WTC11 (cell line): ENCODE results near the gene RAB10. TPM values are rescaled to one million over a fixed set of nuclear protein-coding genes. Genes with fewer than 3 reads are reported as not detected.
A peak's percentile ranks its signal among the peaks of the same experiment; 100 is the strongest.

Source experiments
- ATAC-seq: fragments of 200-7000 bp; cut with Tn5 transposase; 2 replicates; pipeline ENCODE4 v1.10.0; 2021; ENCODE audit warnings: mild to moderate bottlenecking, moderate library complexity
- CTCF ChIA-PET: fragments of 300-600 bp; sonication (Branson Sonifier 250); formaldehyde crosslinking; loops from one replicate; lab custom pipeline; 2021; ENCODE audit warnings: antibody characterized with exemption; lab: Charles Lee
- POLR2A ChIA-PET: fragments of 350-600 bp; sonication (Branson Sonifier 250); formaldehyde crosslinking; loops from one replicate; lab custom pipeline; 2021; ENCODE audit warnings: antibody characterized with exemption; lab: Charles Lee
- DNase-seq: peaks from one replicate; pipeline ENCODE4 v3.0.0; 2021; ENCODE audit warnings: low spot score
- H3K27ac Mint-ChIP-seq: 2 replicates; pipeline ENCODE4 v1.8.0; 2021; ENCODE audit warnings: mixed read lengths
- H3K27me3 Mint-ChIP-seq: 2 replicates; pipeline ENCODE4 v1.8.0; 2021; ENCODE audit warnings: low read depth, mild to moderate bottlenecking, moderate library complexity, mixed read lengths
- H3K36me3 Mint-ChIP-seq: 2 replicates; pipeline ENCODE4 v1.8.0; 2021; ENCODE audit warnings: mixed read lengths
- H3K4me1 Mint-ChIP-seq: 2 replicates; pipeline ENCODE4 v1.8.0; 2022; ENCODE audit warnings: mixed read lengths
- H3K4me3 Mint-ChIP-seq: 2 replicates; pipeline ENCODE4 v1.8.0; 2021; ENCODE audit warnings: mild to moderate bottlenecking, moderate library complexity, mixed read lengths
- H3K9me3 Mint-ChIP-seq: 2 replicates; pipeline ENCODE4 v1.8.0; 2021; ENCODE audit warnings: mixed read lengths
- ARID4B ChIP-seq: sonication (generic); formaldehyde crosslinking; IDR thresholded peaks from 2 replicates; pipeline ENCODE4 v1.8.0; 2023; ENCODE audit warnings: missing genetic modification reagents, mild to moderate bottlenecking, borderline replicate concordance
- ATF2 ChIP-seq: sonication (generic); formaldehyde crosslinking; IDR thresholded peaks from 2 replicates; pipeline ENCODE4 v1.8.1; 2022; ENCODE audit warnings: low read depth, missing genetic modification reagents, borderline replicate concordance
- ATF6 ChIP-seq: sonication (generic); formaldehyde crosslinking; IDR thresholded peaks from 2 replicates; pipeline ENCODE4 v1.8.1; 2023; ENCODE audit warnings: mild to moderate bottlenecking, missing genetic modification reagents
- CTCF ChIP-seq: fragments of 200-600 bp; IDR thresholded peaks from 2 replicates; pipeline ENCODE4 v1.8.0; 2022; ENCODE audit warnings: antibody characterized with exemption
- ELF4 ChIP-seq: sonication (generic); formaldehyde crosslinking; IDR thresholded peaks from 2 replicates; pipeline ENCODE4 v1.8.1; 2022; ENCODE audit warnings: low read depth, mild to moderate bottlenecking, moderate library complexity, missing genetic modification reagents
- EMX1 ChIP-seq: fragments of 250-450 bp; sonication (Bioruptor Pico); IDR thresholded peaks from 2 replicates; pipeline ENCODE4 v1.8.0; 2021; ENCODE audit warnings: mild to moderate bottlenecking
- ESRRA ChIP-seq: sonication (generic); formaldehyde crosslinking; IDR thresholded peaks from 2 replicates; pipeline ENCODE4 v1.8.1; 2022; ENCODE audit warnings: mild to moderate bottlenecking, missing genetic modification reagents, borderline replicate concordance
- FOXK1 ChIP-seq: sonication (generic); formaldehyde crosslinking; IDR thresholded peaks from 2 replicates; pipeline ENCODE4 v1.8.0; 2022; ENCODE audit warnings: mild to moderate bottlenecking, moderate library complexity, missing genetic modification reagents
- GRHL2 ChIP-seq: fragments of 250-450 bp; sonication (Bioruptor Pico); IDR thresholded peaks from 2 replicates; pipeline ENCODE4 v1.8.0; 2022; ENCODE audit warnings: mild to moderate bottlenecking, moderate library complexity; ENCODE audit not compliant: insufficient replicate concordance, severe bottlenecking
- JUN ChIP-seq: sonication (generic); formaldehyde crosslinking; IDR thresholded peaks from 2 replicates; pipeline ENCODE4 v1.8.0; 2023; ENCODE audit warnings: mild to moderate bottlenecking, missing genetic modification reagents
- MAX ChIP-seq: sonication (generic); formaldehyde crosslinking; IDR thresholded peaks from 2 replicates; pipeline ENCODE4 v1.8.0; 2022; ENCODE audit warnings: mild to moderate bottlenecking, missing genetic modification reagents
- MXD4 ChIP-seq: fragments of 250-450 bp; sonication (Bioruptor Pico); IDR thresholded peaks from 2 replicates; pipeline ENCODE4 v1.8.0; 2021; ENCODE audit warnings: mild to moderate bottlenecking, moderate library complexity, borderline replicate concordance
- PRRX2 ChIP-seq: fragments of 250-450 bp; sonication (Bioruptor Pico); IDR thresholded peaks from 2 replicates; pipeline ENCODE4 v1.8.0; 2021; ENCODE audit warnings: mild to moderate bottlenecking
- SMAD3 ChIP-seq: sonication (generic); formaldehyde crosslinking; IDR thresholded peaks from 2 replicates; pipeline ENCODE4 v1.8.0; 2022; ENCODE audit warnings: missing genetic modification reagents, mild to moderate bottlenecking, borderline replicate concordance
- TEAD1 ChIP-seq: sonication (generic); formaldehyde crosslinking; IDR thresholded peaks from 2 replicates; pipeline ENCODE4 v1.8.0; 2022; ENCODE audit warnings: mild to moderate bottlenecking, missing genetic modification reagents
- USF1 ChIP-seq: sonication (generic); formaldehyde crosslinking; IDR thresholded peaks from 2 replicates; pipeline ENCODE4 v1.8.0; 2022; ENCODE audit warnings: mild to moderate bottlenecking, missing genetic modification reagents
- USF2 ChIP-seq: sonication (generic); formaldehyde crosslinking; IDR thresholded peaks from 2 replicates; pipeline ENCODE4 v1.8.1; 2023; ENCODE audit warnings: mild to moderate bottlenecking, missing genetic modification reagents, moderate library complexity
- ZBTB21 ChIP-seq: sonication (generic); formaldehyde crosslinking; IDR thresholded peaks from 2 replicates; pipeline ENCODE4 v1.8.1; 2023; ENCODE audit warnings: mild to moderate bottlenecking, missing genetic modification reagents, borderline replicate concordance
- ZNF138 ChIP-seq: sonication (generic); formaldehyde crosslinking; conservative IDR thresholded peaks from 2 replicates; pipeline ENCODE4 v1.8.1; 2022; ENCODE audit warnings: mild to moderate bottlenecking, moderate library complexity, missing genetic modification reagents
- total RNA-seq: library from RNA; stranded (reverse); gene quantifications from 3 replicates; pipeline ENCODE4 v1.2.3, GENCODE V29; 2021

The RAB10 gene
- total RNA-seq, 1 experiment from 2014 or later: 127 TPM

GRCh38 chr2:26052740-26053139 lies 18.9 kb downstream of the RAB10 start (continued):
- TF ChIP-seq EMX1 (CRISPR knock-in tag): no peak

- ChIA-PET POLR2A (interaction anchor here (0.6 kb wide), 1 partner anchor 747 kb away, joined by 5 read pairs; no protein-coding TSS in a partner anchor), CTCF (no interaction called here)
- Mint-ChIP-seq H3K4me1 (peaks cover 21% of the 10 kb centered on the region), H3K27me3 (no peaks in the 10 kb centered on the region), H3K36me3 (peaks cover 8% of the 10 kb centered on the region; the same call in 1 of the 2 replicates), H3K4me3 (no peak overlapping the region), H3K27ac (no peak overlapping the region; the same call in 1 of the 2 replicates), H3K9me3 (no peaks in the 10 kb centered on the region)
- ATAC-seq: no peak
- DNase-seq: no peak
- TF ChIP-seq CTCF: no peak
- TF ChIP-seq USF2 (CRISPR knock-in tag): no peak
- no peak for TF ChIP-seq JUN (CRISPR knock-in tag)
- no peak for TF ChIP-seq USF1 (CRISPR knock-in tag)
- TF ChIP-seq ZBTB21 (CRISPR knock-in tag): no peak
- TF ChIP-seq ATF2 (CRISPR knock-in tag): no peak
- TF ChIP-seq SMAD3: no peak
- TF ChIP-seq EMX1 (CRISPR knock-in tag): no peak
- no peak for TF ChIP-seq MXD4 (CRISPR knock-in tag)
- TF ChIP-seq FOXK1 (CRISPR knock-in tag): no peak
- TF ChIP-seq ATF6 (CRISPR knock-in tag): no peak
- TF ChIP-seq GRHL2 (CRISPR knock-in tag): no peak
- no peak for TF ChIP-seq ZNF138
- TF ChIP-seq ELF4 (CRISPR knock-in tag): no peak
- no peak for TF ChIP-seq TEAD1 (CRISPR knock-in tag)
- TF ChIP-seq, all 79 proteins: peak for 0
These were observed 20.9 kb downstream of the RAB10 start for GRCh38 chr2:26054598-26055348.

- Mint-ChIP-seq H3K27me3 (no peaks in the 10 kb centered on the region), H3K4me1 (peaks cover 21% of the 10 kb centered on the region), H3K27ac (peak overlapping the region; percentile 50), H3K36me3 (peaks cover 5% of the 10 kb centered on the region; the same call in 1 of the 2 replicates), H3K9me3 (no peaks in the 10 kb centered on the region), H3K4me3 (no peak overlapping the region)
- no peak for ATAC-seq
- ChIA-PET CTCF (no interaction called here), POLR2A (no interaction called here)
- DNase-seq: no peak
- no peak for TF ChIP-seq ARID4B
- no peak for TF ChIP-seq ATF2 (CRISPR knock-in tag)
- no peak for TF ChIP-seq PRRX2 (CRISPR knock-in tag)
- no peak for TF ChIP-seq MAX (CRISPR knock-in tag)
- TF ChIP-seq ESRRA (CRISPR knock-in tag): no peak
These were observed 24.5 kb downstream of the RAB10 start for GRCh38 chr2:26058390-26058789.
